ENCODE results near the gene RFX4.
"Not testable (repeated sequence)": the region's sequence is repeated elsewhere in the genome, so short reads cannot be mapped to it uniquely, and the experiment has no call there.

RFX4 gene

GRCh38 chr12:106684497-106684896 is 101.7 kb downstream of the RFX4 start:
- Histone ChIP-seq H3K27ac (ENCODE audit: low read depth, low read length) (no peak overlapping the region), H3K9ac (ENCODE audit: low read depth in 1 of 2, low read length in 2 of 2) (no peak overlapping the region), H3K4me3 (ENCODE audit: low read depth in 1 of 2, low read length in 2 of 2) (no peak overlapping the region), H3K9me3 (ENCODE audit: control insufficient read depth in 1 of 2, low read length in 2 of 2) (no peaks in the 10 kb centered on the region), H3K27me3 (ENCODE audit: control insufficient read depth in 1 of 2, insufficient read depth in 2 of 2, low read length in 2 of 2) (no peaks in the 10 kb centered on the region), H3K36me3 (ENCODE audit: control insufficient read depth in 1 of 2, insufficient read depth in 2 of 2, low read length in 2 of 2) (no peaks in the 10 kb centered on the region), H3K4me1 (ENCODE audit: control insufficient read depth in 1 of 2, insufficient read depth in 2 of 2, low read length in 2 of 2) (no peaks in the 10 kb centered on the region)

GRCh38 chr12:106685381-106685780 is 102.6 kb downstream of the RFX4 start:
- no peaks in the 10 kb centered on the region for H3K9me3 ChIP-seq (ENCODE audit: control insufficient read depth in 1 of 2, low read length in 2 of 2)
- H3K4me3 ChIP-seq (ENCODE audit: low read depth in 1 of 2, low read length in 2 of 2): no peak overlapping the region
- H3K27ac ChIP-seq (ENCODE audit: low read depth, low read length): no peak overlapping the region
- H3K36me3 ChIP-seq (ENCODE audit: control insufficient read depth in 1 of 2, insufficient read depth in 2 of 2, low read length in 2 of 2): no peaks in the 10 kb centered on the region
- H3K4me1 ChIP-seq (ENCODE audit: control insufficient read depth in 1 of 2, insufficient read depth in 2 of 2, low read length in 2 of 2): no peaks in the 10 kb centered on the region
- H3K9ac ChIP-seq (ENCODE audit: low read depth in 1 of 2, low read length in 2 of 2): no peak overlapping the region
- H3K27me3 ChIP-seq (ENCODE audit: control insufficient read depth in 1 of 2, insufficient read depth in 2 of 2, low read length in 2 of 2): no peaks in the 10 kb centered on the region

- H3K27ac ChIP-seq (ENCODE audit: low read depth, low read length): no peak overlapping the region
- H3K36me3 ChIP-seq (ENCODE audit: control insufficient read depth in 1 of 2, insufficient read depth in 2 of 2, low read length in 2 of 2): no peaks in the 10 kb centered on the region
- H3K4me1 ChIP-seq (ENCODE audit: control insufficient read depth in 1 of 2, insufficient read depth in 2 of 2, low read length in 2 of 2): no peaks in the 10 kb centered on the region
- H3K27me3 ChIP-seq (ENCODE audit: control insufficient read depth in 1 of 2, insufficient read depth in 2 of 2, low read length in 2 of 2): no peaks in the 10 kb centered on the region
- H3K9me3 ChIP-seq (ENCODE audit: control insufficient read depth in 1 of 2, low read length in 2 of 2): no peaks in the 10 kb centered on the region
- no peak overlapping the region for H3K9ac ChIP-seq (ENCODE audit: low read depth in 1 of 2, low read length in 2 of 2)
- no peak overlapping the region for H3K4me3 ChIP-seq (ENCODE audit: low read depth in 1 of 2, low read length in 2 of 2)
Measured at GRCh38 chr12:106687672-106688071, 104.9 kb downstream of the RFX4 start.

- H3K9me3 ChIP-seq (ENCODE audit: control insufficient read depth in 1 of 2, low read length in 2 of 2): no peaks in the 10 kb centered on the region
- H3K27me3 ChIP-seq (ENCODE audit: control insufficient read depth in 1 of 2, insufficient read depth in 2 of 2, low read length in 2 of 2): no peaks in the 10 kb centered on the region
- H3K9ac ChIP-seq (ENCODE audit: low read depth in 1 of 2, low read length in 2 of 2): no peak overlapping the region
- no peaks in the 10 kb centered on the region for H3K36me3 ChIP-seq (ENCODE audit: control insufficient read depth in 1 of 2, insufficient read depth in 2 of 2, low read length in 2 of 2)
- H3K4me3 ChIP-seq (ENCODE audit: low read depth in 1 of 2, low read length in 2 of 2): no peak overlapping the region
- no peak overlapping the region for H3K27ac ChIP-seq (ENCODE audit: low read depth, low read length)
- no peaks in the 10 kb centered on the region for H3K4me1 ChIP-seq (ENCODE audit: control insufficient read depth in 1 of 2, insufficient read depth in 2 of 2, low read length in 2 of 2)
Measured at GRCh38 chr12:106690569-106691305, 107.9 kb downstream of the RFX4 start.

GRCh38 chr12:106692033-106692432 is 109.2 kb downstream of the RFX4 start:
- not testable (repeated sequence) for H3K27ac ChIP-seq (ENCODE audit: low read depth, low read length); H3K27me3 ChIP-seq (ENCODE audit: control insufficient read depth in 1 of 2, insufficient read depth in 2 of 2, low read length in 2 of 2); H3K9me3 ChIP-seq (ENCODE audit: control insufficient read depth in 1 of 2, low read length in 2 of 2); H3K36me3 ChIP-seq (ENCODE audit: control insufficient read depth in 1 of 2, insufficient read depth in 2 of 2, low read length in 2 of 2); H3K9ac ChIP-seq (ENCODE audit: low read depth in 1 of 2, low read length in 2 of 2); H3K4me1 ChIP-seq (ENCODE audit: control insufficient read depth in 1 of 2, insufficient read depth in 2 of 2, low read length in 2 of 2); H3K4me3 ChIP-seq (ENCODE audit: low read depth in 1 of 2, low read length in 2 of 2)

GRCh38 chr12:106692896-106693820 is 110.4 kb downstream of the RFX4 start:
- H3K27ac ChIP-seq (ENCODE audit: low read depth, low read length): no peak overlapping the region

GRCh38 chr12:106696071-106696470 is 113.3 kb downstream of the RFX4 start:
- no peak overlapping the region for H3K9ac ChIP-seq (ENCODE audit: low read depth in 1 of 2, low read length in 2 of 2)
- no peaks in the 10 kb centered on the region for H3K9me3 ChIP-seq (ENCODE audit: control insufficient read depth in 1 of 2, low read length in 2 of 2)
- H3K4me3 ChIP-seq (ENCODE audit: low read depth in 1 of 2, low read length in 2 of 2): no peak overlapping the region
- H3K4me1 ChIP-seq (ENCODE audit: control insufficient read depth in 1 of 2, insufficient read depth in 2 of 2, low read length in 2 of 2): no peaks in the 10 kb centered on the region
- no peak overlapping the region for H3K27ac ChIP-seq (ENCODE audit: low read depth, low read length)
- H3K36me3 ChIP-seq (ENCODE audit: control insufficient read depth in 1 of 2, insufficient read depth in 2 of 2, low read length in 2 of 2): no peaks in the 10 kb centered on the region
- no peaks in the 10 kb centered on the region for H3K27me3 ChIP-seq (ENCODE audit: control insufficient read depth in 1 of 2, insufficient read depth in 2 of 2, low read length in 2 of 2)

More at GRCh38 chr12:106692896-106693820, 110.4 kb downstream of the RFX4 start:
- Histone ChIP-seq H3K36me3 (ENCODE audit: control insufficient read depth in 1 of 2, insufficient read depth in 2 of 2, low read length in 2 of 2) (no peaks in the 10 kb centered on the region), H3K4me1 (ENCODE audit: control insufficient read depth in 1 of 2, insufficient read depth in 2 of 2, low read length in 2 of 2) (no peaks in the 10 kb centered on the region), H3K9ac (ENCODE audit: low read depth in 1 of 2, low read length in 2 of 2) (no peak overlapping the region), H3K9me3 (ENCODE audit: control insufficient read depth in 1 of 2, low read length in 2 of 2) (no peaks in the 10 kb centered on the region), H3K27me3 (ENCODE audit: control insufficient read depth in 1 of 2, insufficient read depth in 2 of 2, low read length in 2 of 2) (no peaks in the 10 kb centered on the region), H3K4me3 (ENCODE audit: low read depth in 1 of 2, low read length in 2 of 2) (no peak overlapping the region)

- no peaks in the 10 kb centered on the region for H3K36me3 ChIP-seq (ENCODE audit: control insufficient read depth in 1 of 2, insufficient read depth in 2 of 2, low read length in 2 of 2)
- no peak overlapping the region for H3K9ac ChIP-seq (ENCODE audit: low read depth in 1 of 2, low read length in 2 of 2)
- H3K27ac ChIP-seq (ENCODE audit: low read depth, low read length): no peak overlapping the region
- H3K4me1 ChIP-seq (ENCODE audit: control insufficient read depth in 1 of 2, insufficient read depth in 2 of 2, low read length in 2 of 2): no peaks in the 10 kb centered on the region
- H3K4me3 ChIP-seq (ENCODE audit: low read depth in 1 of 2, low read length in 2 of 2): no peak overlapping the region
- no peaks in the 10 kb centered on the region for H3K9me3 ChIP-seq (ENCODE audit: control insufficient read depth in 1 of 2, low read length in 2 of 2)
- H3K27me3 ChIP-seq (ENCODE audit: control insufficient read depth in 1 of 2, insufficient read depth in 2 of 2, low read length in 2 of 2): no peaks in the 10 kb centered on the region
Measured at GRCh38 chr12:106696681-106697417, 114.0 kb downstream of the RFX4 start.

- Histone ChIP-seq H3K4me3 (ENCODE audit: low read depth in 1 of 2, low read length in 2 of 2) (no peak overlapping the region), H3K27ac (ENCODE audit: low read depth, low read length) (no peak overlapping the region), H3K9ac (ENCODE audit: low read depth in 1 of 2, low read length in 2 of 2) (no peak overlapping the region), H3K9me3 (ENCODE audit: control insufficient read depth in 1 of 2, low read length in 2 of 2) (peaks cover 0 to 3% of the 10 kb centered on the region in 2 donors), H3K4me1 (ENCODE audit: control insufficient read depth in 1 of 2, insufficient read depth in 2 of 2, low read length in 2 of 2) (no peaks in the 10 kb centered on the region), H3K36me3 (ENCODE audit: control insufficient read depth in 1 of 2, insufficient read depth in 2 of 2, low read length in 2 of 2) (no peaks in the 10 kb centered on the region), H3K27me3 (ENCODE audit: control insufficient read depth in 1 of 2, insufficient read depth in 2 of 2, low read length in 2 of 2) (no peaks in the 10 kb centered on the region)
Measured at GRCh38 chr12:106704081-106704480, 121.3 kb downstream of the RFX4 start.

GRCh38 chr12:106705971-106706370 is 123.2 kb downstream of the RFX4 start:
- H3K36me3 ChIP-seq (ENCODE audit: control insufficient read depth in 1 of 2, insufficient read depth in 2 of 2, low read length in 2 of 2): no peaks in the 10 kb centered on the region
- H3K27ac ChIP-seq (ENCODE audit: low read depth, low read length): no peak overlapping the region
- H3K9me3 ChIP-seq (ENCODE audit: control insufficient read depth in 1 of 2, low read length in 2 of 2): peaks cover 0 to 3% of the 10 kb centered on the region in 2 donors
- H3K9ac ChIP-seq (ENCODE audit: low read depth in 1 of 2, low read length in 2 of 2): no peak overlapping the region
- H3K4me3 ChIP-seq (ENCODE audit: low read depth in 1 of 2, low read length in 2 of 2): no peak overlapping the region
- H3K4me1 ChIP-seq (ENCODE audit: control insufficient read depth in 1 of 2, insufficient read depth in 2 of 2, low read length in 2 of 2): no peaks in the 10 kb centered on the region
- no peaks in the 10 kb centered on the region for H3K27me3 ChIP-seq (ENCODE audit: control insufficient read depth in 1 of 2, insufficient read depth in 2 of 2, low read length in 2 of 2)
